Activated naive CD8-positive, alpha-beta T cell treated with anti-CD3 and anti-CD28 coated beads, Interleukin-2, amount 10 ng/mL, durations not matched to agents 7 days and 5 days (primary cell): Measurements from ENCODE around the gene ROPN1L. TPM values are rescaled to one million over a fixed set of nuclear protein-coding genes. Genes with fewer than 3 reads are reported as not detected.
A peak's percentile ranks its signal among the peaks of the same experiment; 100 is the strongest.

Source experiments
- ATAC-seq: fragments of 150-1000 bp; cut with Tn5 transposase; one replicate; pipeline ENCODE4 v1.10.0; 2021; ENCODE audit warnings: low read depth, moderate library complexity
- POLR2A ChIA-PET: fragments of 350-600 bp; sonication (Branson Sonifier 250); formaldehyde crosslinking; loops from one replicate; lab custom pipeline; 2021; ENCODE audit warnings: antibody characterized with exemption; lab: Charles Lee
- DNase-seq: peaks from one replicate; pipeline ENCODE4 v3.0.0; 2021
- H3K27ac Mint-ChIP-seq: one replicate; pipeline ENCODE4 v1.8.0; 2022; ENCODE audit warnings: mild to moderate bottlenecking, mixed read lengths
- H3K27me3 Mint-ChIP-seq: one replicate; pipeline ENCODE4 v1.8.0; 2022; ENCODE audit warnings: mild to moderate bottlenecking, moderate library complexity, mixed read lengths
- H3K36me3 Mint-ChIP-seq: one replicate; pipeline ENCODE4 v1.8.0; 2021; ENCODE audit warnings: mild to moderate bottlenecking, mixed read lengths
- H3K4me1 Mint-ChIP-seq: one replicate; pipeline ENCODE4 v1.8.0; 2021; ENCODE audit warnings: mixed read lengths
- H3K4me3 Mint-ChIP-seq: one replicate; pipeline ENCODE4 v1.8.0; 2022; ENCODE audit warnings: mild to moderate bottlenecking, moderate library complexity, mixed read lengths
- H3K9me3 Mint-ChIP-seq: one replicate; pipeline ENCODE4 v1.8.0; 2021; ENCODE audit warnings: mixed read lengths
- total RNA-seq, 2 experiments: library from RNA; stranded (reverse); gene quantifications; one replicate each; pipeline ENCODE4 v1.2.3, GENCODE V29; 2021

ROPN1L gene
- total RNA-seq, 2 experiments from 2014 or later = 1.4 to 1.5 TPM

DNA sequence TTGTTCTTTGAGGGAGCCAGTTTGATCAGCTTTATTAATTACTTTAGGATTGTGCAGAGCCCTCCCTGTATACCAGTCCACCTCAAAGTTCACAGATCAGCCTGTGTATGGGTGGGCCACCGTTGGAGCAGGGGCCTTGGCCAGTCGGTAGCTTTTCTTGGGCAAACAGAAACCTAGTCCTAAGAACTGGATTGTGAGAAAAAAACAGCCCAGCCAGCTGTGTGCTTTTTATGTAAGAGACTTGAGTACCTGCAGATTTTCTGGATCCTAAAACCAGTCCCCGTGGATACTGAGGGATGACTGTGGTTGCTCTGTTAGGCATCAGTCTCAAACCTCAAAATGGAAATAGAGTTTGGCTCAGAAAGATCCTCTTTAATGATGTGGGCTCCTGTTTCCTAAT is 24.8 kb upstream of the ROPN1L start:
- no peak overlapping the region for H3K27ac Mint-ChIP-seq
- H3K36me3 Mint-ChIP-seq = peaks cover 57% of the 10 kb centered on the region
- no peak for ATAC-seq
- POLR2A ChIA-PET = no interaction called here
- no peaks in the 10 kb centered on the region for H3K27me3 Mint-ChIP-seq
- H3K4me3 Mint-ChIP-seq = no peak overlapping the region
- H3K9me3 Mint-ChIP-seq = no peaks in the 10 kb centered on the region
- H3K4me1 Mint-ChIP-seq = peaks cover 15% of the 10 kb centered on the region
- no peak for DNase-seq

- H3K27me3 Mint-ChIP-seq = no peaks in the 10 kb centered on the region
- POLR2A ChIA-PET = interaction anchor here (1.0 kb wide), 1 partner anchor 168 kb away, joined by 3 read pairs; no protein-coding TSS in a partner anchor
- peaks cover 45% of the 10 kb centered on the region for H3K36me3 Mint-ChIP-seq
- H3K4me3 Mint-ChIP-seq = no peak overlapping the region
- H3K4me1 Mint-ChIP-seq = peaks cover 19% of the 10 kb centered on the region
- H3K9me3 Mint-ChIP-seq = no peaks in the 10 kb centered on the region
- DNase-seq (no peak), ATAC-seq (no peak)
- H3K27ac Mint-ChIP-seq = no peak overlapping the region
Observed at GRCh38 chr5:10418654-10419345, 22.9 kb upstream of the ROPN1L start.

DNA sequence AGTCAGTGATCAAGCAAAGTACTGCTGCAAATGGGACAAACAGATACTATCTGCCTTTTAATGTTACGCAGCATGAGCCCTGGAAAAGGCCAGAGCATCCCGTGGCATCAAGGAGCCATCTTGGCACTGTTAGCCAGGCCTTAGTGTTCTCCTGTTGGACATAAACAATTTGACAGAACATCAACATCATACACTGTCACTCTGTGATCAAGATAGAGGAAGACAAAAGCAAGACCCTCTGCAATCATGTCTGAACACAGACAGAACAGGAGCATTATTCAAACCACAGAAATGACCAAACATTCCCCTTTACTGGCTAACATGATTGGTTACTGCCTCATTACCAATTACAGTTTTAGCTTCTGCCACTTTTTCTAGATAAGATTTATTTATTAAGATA is 21.2 kb upstream of the ROPN1L start:
- ATAC-seq (no peak), DNase-seq (no peak)
- peaks cover 19% of the 10 kb centered on the region for H3K4me1 Mint-ChIP-seq
- no peaks in the 10 kb centered on the region for H3K27me3 Mint-ChIP-seq
- peaks cover 38% of the 10 kb centered on the region for H3K36me3 Mint-ChIP-seq
- no peak overlapping the region for H3K27ac Mint-ChIP-seq
- POLR2A ChIA-PET = no interaction called here
- no peaks in the 10 kb centered on the region for H3K9me3 Mint-ChIP-seq
- H3K4me3 Mint-ChIP-seq = no peak overlapping the region

DNA sequence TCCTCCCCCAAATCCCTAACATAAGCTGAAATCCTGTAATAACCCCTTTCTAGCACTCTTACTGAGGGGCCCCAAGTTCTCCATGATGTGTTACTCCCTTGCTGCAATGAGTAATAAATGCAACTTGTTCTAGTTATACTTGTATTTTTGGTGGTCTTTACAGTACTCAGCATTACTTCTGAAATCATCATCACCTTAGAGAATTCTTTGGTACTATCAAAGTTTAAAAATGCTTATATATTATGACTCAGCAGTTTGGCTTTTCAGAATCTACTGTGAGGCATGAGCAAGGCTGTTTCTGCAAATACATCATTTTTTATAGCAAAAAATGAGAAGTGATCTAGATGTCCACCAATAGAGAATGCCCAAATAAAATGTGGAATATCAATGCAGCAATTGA is 20.7 kb upstream of the ROPN1L start:
- Mint-ChIP-seq H3K4me3 (no peak overlapping the region), H3K4me1 (peaks cover 19% of the 10 kb centered on the region), H3K27ac (no peak overlapping the region), H3K36me3 (peaks cover 36% of the 10 kb centered on the region), H3K27me3 (no peaks in the 10 kb centered on the region), H3K9me3 (no peaks in the 10 kb centered on the region)
- POLR2A ChIA-PET = interaction anchor here (2.1 kb wide), 1 partner anchor 68 kb away, joined by 9 read pairs; the partner anchor contains the start of gene MARCHF6
- DNase-seq = no peak
- ATAC-seq = no peak

DNA sequence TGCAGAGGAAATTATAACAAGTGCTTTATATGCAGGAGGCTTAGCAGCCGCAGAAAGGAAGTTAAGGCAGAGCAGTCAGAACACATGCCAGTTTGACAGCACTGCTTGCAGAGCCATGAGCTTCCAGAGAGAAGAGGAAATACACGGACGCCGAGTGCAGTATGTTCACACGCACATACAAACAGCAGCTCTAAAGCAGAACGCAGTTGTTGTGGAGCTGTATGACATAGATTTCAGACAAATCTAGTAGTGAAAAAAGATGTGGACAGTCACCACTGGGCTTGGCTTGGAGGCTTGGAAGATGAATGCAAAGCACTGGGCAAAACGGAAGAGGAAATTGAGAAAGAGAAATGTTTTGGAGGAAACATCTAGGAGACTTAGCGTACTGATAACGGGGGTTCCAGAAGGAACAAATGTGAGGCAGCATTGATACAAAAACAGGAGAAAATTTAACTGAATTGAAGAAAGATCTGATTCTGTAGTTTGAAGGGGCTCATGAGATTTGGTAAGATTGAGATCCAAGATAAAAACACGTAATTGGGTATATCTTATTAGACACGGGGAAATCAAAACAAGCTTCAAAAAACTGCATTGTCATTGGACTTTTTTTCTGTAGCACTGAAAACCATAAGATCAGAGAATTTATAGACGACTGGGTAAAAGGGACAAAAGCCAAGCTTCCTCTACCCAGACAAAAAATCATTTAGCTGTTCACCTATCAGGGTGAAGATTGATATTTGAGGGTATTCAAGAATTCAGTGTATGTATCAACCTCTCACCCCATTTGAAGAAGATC is 19.6 kb upstream of the ROPN1L start:
- H3K9me3 Mint-ChIP-seq = no peaks in the 10 kb centered on the region
- peaks cover 21% of the 10 kb centered on the region for H3K4me1 Mint-ChIP-seq
- peaks cover 37% of the 10 kb centered on the region for H3K36me3 Mint-ChIP-seq
- H3K27me3 Mint-ChIP-seq = no peaks in the 10 kb centered on the region
- POLR2A ChIA-PET = interaction anchor here (0.7 to 2.1 kb wide), 4 partner anchors 65 to 339 kb away, joined by 3 to 9 read pairs (median 4); partner anchors contain the start of genes ATPSCKMT, CCT5, DAP and MARCHF6
- peak overlapping the region; percentile 68 for H3K27ac Mint-ChIP-seq
- ATAC-seq (peak; percentile 89), DNase-seq (no peak)
- H3K4me3 Mint-ChIP-seq = peak overlapping the region; percentile 24

- POLR2A ChIA-PET = interaction anchor here (1.0 to 2.1 kb wide), 2 partner anchors 66 to 70 kb away, joined by 3 to 9 read pairs; partner anchors contain the start of gene MARCHF6
- Mint-ChIP-seq H3K36me3 (peaks cover 35% of the 10 kb centered on the region), H3K27me3 (no peaks in the 10 kb centered on the region), H3K4me1 (peaks cover 25% of the 10 kb centered on the region), H3K4me3 (no peak overlapping the region), H3K27ac (peak overlapping the region; percentile 40), H3K9me3 (no peaks in the 10 kb centered on the region)
- ATAC-seq (no peak), DNase-seq (no peak)
Observed at GRCh38 chr5:10423022-10423421, 18.7 kb upstream of the ROPN1L start.

DNA sequence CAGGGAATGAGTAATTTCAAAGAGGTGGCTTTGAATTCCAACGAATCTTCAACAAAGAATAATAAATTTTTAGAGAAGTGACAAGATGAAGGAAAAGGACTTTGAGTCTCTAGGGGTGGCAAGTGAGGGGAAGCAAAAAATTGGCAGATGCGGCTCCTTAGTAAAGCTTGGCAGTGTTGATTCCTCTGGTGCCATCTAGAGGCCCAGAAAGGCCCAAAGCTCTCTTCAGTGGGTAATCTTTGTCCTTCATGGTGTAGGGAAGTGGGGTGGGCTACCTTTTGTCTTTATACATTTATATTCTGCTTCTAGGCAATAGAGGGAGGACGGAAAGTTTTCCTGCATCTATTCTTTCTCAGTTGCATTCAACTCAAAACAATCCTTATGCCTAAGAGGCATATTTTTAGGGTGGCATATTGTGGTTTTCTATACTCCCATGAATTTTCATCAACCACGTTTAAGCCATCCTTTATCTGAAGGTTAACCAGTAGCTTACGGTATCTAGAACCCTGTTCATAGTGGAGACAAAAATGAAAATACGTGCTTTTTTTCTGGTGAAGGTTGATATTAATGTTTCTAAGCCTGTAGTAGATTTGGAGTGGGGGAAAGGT is 17.5 kb upstream of the ROPN1L start:
- DNase-seq = no peak
- peak; percentile 45 for ATAC-seq
- no peak overlapping the region for H3K4me3 Mint-ChIP-seq
- POLR2A ChIA-PET = no interaction called here
- no peaks in the 10 kb centered on the region for H3K9me3 Mint-ChIP-seq
- H3K27ac Mint-ChIP-seq = no peak overlapping the region
- no peaks in the 10 kb centered on the region for H3K27me3 Mint-ChIP-seq
- peaks cover 25% of the 10 kb centered on the region for H3K4me1 Mint-ChIP-seq
- peaks cover 28% of the 10 kb centered on the region for H3K36me3 Mint-ChIP-seq

DNA sequence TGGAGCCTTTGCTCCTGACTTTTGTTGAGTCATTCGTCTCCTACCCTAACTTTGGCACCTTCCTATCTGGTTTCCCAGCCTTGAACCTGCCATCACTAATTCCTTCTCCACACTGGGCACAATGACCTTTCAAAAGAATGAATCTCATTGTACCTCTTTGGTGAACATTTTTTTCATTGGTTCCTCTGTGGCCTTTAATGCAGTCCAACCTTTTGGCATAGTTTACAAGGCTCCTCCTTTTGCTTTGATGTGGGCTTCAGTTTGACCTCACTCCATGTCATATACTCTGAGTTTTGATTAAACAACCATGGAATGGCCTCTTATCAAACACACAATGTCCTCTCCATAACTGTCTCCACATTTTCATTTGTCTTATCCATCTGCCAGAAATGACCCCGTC is 14.5 kb upstream of the ROPN1L start:
- no peak overlapping the region for H3K4me3 Mint-ChIP-seq
- H3K27ac Mint-ChIP-seq = no peak overlapping the region
- ATAC-seq (no peak), DNase-seq (no peak)
- POLR2A ChIA-PET = no interaction called here
- H3K4me1 Mint-ChIP-seq = peaks cover 13% of the 10 kb centered on the region
- H3K36me3 Mint-ChIP-seq = peaks cover 21% of the 10 kb centered on the region
- no peaks in the 10 kb centered on the region for H3K9me3 Mint-ChIP-seq
- no peaks in the 10 kb centered on the region for H3K27me3 Mint-ChIP-seq

DNA sequence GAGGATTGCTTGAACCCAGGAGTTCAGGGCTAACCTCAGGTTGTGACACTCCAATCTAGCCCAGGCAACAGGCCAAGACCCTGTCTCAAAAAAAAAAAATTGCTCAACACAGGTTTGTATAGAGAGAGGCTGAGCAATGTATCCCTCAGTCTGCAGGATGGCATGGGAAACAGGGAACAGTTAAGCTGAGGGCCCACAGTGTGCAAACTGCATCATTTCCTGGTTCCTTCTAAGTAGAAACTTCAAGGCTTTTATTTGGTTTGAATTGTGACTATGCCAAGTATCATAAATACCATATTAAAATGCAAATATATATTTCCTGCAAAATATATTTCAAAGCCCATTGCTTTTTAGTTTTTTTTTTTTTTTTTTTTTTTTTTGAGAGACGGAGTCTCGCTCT is 13.7 kb upstream of the ROPN1L start:
- Mint-ChIP-seq H3K27ac (peak overlapping the region; percentile 46), H3K4me3 (no peak overlapping the region), H3K36me3 (peaks cover 26% of the 10 kb centered on the region), H3K9me3 (no peaks in the 10 kb centered on the region), H3K4me1 (peaks cover 10% of the 10 kb centered on the region), H3K27me3 (no peaks in the 10 kb centered on the region)
- no peak for DNase-seq
- no peak for ATAC-seq
- POLR2A ChIA-PET = interaction anchor here (0.7 kb wide), 1 partner anchor 177 kb away, joined by 5 read pairs; no protein-coding TSS in a partner anchor

- Mint-ChIP-seq H3K4me1 (peaks cover 12% of the 10 kb centered on the region), H3K36me3 (peaks cover 31% of the 10 kb centered on the region), H3K4me3 (no peak overlapping the region), H3K9me3 (no peaks in the 10 kb centered on the region), H3K27ac (peak overlapping the region; percentile 2), H3K27me3 (no peaks in the 10 kb centered on the region)
- POLR2A ChIA-PET = no interaction called here
- ATAC-seq (no peak), DNase-seq (no peak)
Observed at GRCh38 chr5:10431415-10431814, 10.3 kb upstream of the ROPN1L start.

DNA sequence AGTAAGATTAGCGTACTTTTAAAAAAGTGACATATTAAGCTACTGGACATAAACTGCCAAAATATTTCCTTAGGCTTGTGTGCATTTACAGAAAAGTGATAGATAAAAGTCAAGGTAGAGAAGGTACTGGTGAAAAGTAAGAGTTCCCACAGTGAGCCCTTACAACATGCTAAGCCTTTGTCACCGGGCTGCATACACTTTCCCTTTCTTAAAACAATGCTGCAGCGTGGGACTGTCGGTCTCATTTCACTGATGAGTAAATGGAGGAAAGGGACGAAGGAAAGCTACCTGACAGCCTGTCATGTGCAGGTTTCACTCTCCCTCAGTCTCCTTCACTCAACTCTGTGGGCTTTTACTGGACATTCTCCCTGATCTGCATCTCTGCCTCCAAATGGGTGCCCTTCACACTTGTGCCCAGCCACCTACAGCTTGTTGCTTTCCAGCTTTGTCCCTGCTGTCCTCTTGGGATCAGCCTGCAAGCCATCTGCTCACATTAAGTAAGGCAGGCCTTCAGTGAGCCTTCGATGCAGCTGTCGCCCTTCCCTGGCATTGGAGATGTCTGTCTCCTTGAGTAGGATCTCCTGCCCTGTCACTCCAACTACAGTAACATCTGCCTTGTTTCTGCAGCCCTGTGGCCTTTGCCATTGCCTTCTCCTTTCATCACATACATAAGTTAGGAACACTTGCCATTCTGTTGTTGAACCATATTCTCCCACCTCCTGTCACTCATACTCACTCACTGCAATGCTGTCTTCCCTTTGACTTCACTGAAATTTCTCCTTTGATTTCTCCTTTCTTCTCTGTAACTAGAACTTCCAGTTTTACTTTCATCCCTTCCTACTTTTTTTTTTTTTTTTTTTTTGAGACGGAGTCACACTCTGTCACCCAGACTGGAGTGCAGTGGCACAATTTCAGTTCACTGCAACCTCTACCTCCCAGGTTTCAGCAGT is 9.3 kb upstream of the ROPN1L start:
- POLR2A ChIA-PET = interaction anchor here (1.0 kb wide), 1 partner anchor 79 kb away, joined by 3 read pairs; the partner anchor contains the start of gene MARCHF6
- DNase-seq (no peak), ATAC-seq (no peak)
- no peaks in the 10 kb centered on the region for H3K27me3 Mint-ChIP-seq
- peak overlapping the region; percentile 4 for H3K27ac Mint-ChIP-seq
- peaks cover 8% of the 10 kb centered on the region for H3K4me1 Mint-ChIP-seq
- peaks cover 27% of the 10 kb centered on the region for H3K36me3 Mint-ChIP-seq
- no peaks in the 10 kb centered on the region for H3K9me3 Mint-ChIP-seq
- H3K4me3 Mint-ChIP-seq = no peak overlapping the region

DNA sequence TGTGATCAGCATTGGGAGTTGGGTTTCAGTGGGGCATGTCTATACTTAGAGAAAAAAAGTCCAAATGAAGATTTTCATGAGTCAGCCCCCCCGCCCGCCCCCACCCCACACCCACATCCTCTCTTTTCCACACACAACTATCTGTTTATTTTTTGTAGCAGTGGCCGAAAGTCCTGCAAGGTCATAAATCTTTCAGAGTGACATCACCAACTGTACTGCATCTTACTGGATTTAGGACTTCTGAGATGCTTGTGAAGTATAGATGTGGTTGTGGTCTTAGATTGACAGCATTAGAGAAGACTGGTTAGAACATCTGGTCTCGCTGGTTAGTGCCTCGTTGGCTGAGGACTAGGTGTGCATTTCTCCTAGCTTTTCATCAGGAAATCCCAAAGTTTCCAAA is 7.3 kb upstream of the ROPN1L start:
- ATAC-seq = no peak
- no peak for DNase-seq
- Mint-ChIP-seq H3K27ac (no peak overlapping the region), H3K9me3 (no peaks in the 10 kb centered on the region), H3K4me1 (peaks cover 8% of the 10 kb centered on the region), H3K4me3 (no peak overlapping the region), H3K36me3 (peaks cover 29% of the 10 kb centered on the region), H3K27me3 (no peaks in the 10 kb centered on the region)
- POLR2A ChIA-PET = no interaction called here
